ENCODE data around the gene EXOC6B. TPM values are rescaled to one million over a fixed set of nuclear protein-coding genes. Genes with fewer than 3 reads are reported as not detected.

Gene EXOC6B
- total and polyA plus RNA-seq, 9 of the 15 experiments (the other 6 are each of a cell fraction or from before 2014, with no cell fraction given): 0.28 to 4.2 (median 2.0) TPM

DNA sequence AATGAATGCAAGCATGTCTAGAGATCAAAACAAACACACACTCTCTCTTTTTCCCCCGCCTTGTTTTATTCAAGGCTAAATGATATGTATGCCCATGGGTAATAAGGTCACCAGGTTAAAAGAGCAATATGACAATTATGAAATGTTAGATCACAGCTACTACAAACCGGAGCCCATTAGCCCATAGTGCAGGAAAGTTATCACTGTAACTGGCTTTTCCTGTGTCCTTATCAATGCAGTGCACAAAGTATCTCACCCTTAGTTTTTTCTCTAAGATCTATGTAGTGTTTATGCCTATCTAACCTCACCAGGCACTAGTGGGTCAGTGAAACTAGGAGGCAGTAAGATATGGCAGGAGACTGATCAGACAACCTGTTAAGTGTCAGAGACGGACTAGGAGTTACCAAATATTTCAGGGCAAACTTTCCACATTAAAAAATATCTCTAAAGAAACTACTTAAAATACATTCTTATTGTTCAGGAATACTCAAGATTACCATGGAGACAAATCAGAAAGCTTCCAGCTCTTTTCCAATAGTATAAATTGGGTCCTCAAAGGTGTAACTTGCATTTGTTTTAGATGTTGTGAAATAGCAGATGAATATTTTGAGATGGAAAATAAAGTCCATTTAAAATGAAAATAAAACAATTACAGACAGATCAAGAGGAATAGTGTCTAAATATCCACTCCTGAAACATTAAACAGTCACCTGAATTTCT is 282.2 kb downstream of the EXOC6B start (continued):
- TF ChIP-seq, protein P1, sequence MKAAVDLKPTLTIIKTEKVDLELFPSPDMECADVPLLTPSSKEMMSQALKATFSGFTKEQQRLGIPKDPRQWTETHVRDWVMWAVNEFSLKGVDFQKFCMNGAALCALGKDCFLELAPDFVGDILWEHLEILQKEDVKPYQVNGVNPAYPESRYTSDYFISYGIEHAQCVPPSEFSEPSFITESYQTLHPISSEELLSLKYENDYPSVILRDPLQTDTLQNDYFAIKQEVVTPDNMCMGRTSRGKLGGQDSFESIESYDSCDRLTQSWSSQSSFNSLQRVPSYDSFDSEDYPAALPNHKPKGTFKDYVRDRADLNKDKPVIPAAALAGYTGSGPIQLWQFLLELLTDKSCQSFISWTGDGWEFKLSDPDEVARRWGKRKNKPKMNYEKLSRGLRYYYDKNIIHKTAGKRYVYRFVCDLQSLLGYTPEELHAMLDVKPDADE (conservative IDR thresholded peaks at IDR 0.05; ENCODE audit: control insufficient read depth, low read depth, low read length): no peak
- TF ChIP-seq ELF1 (tag; IDR thresholded peaks at IDR 0.05) (no peak), FOXK2 (conservative IDR thresholded peaks at IDR 0.05 in 1 of 2, IDR thresholded peaks at IDR 0.05 in 1 of 2; ENCODE audit: low read depth in 2 of 2) (peak; percentile 21 to 25; a peak in 1 of 4 replicates), POLR2AphosphoS2 (IDR thresholded peaks at IDR 0.05; ENCODE audit: low read length) (no peak), ZNF584 (CRISPR knock-in tag; IDR thresholded peaks at IDR 0.05; ENCODE audit: low read depth) (peak; percentile 55; the same call in 1 of the 2 replicates), TCFL5 (CRISPR knock-in tag; conservative IDR thresholded peaks at IDR 0.05) (0 out of 2 replicates have a peak, but pooled peaks have one; percentile 47), MXI1 (IDR thresholded peaks at IDR 0.05; ENCODE audit: low read depth, low read length) (no peak), SIX5 (IDR thresholded peaks at IDR 0.05; ENCODE audit: borderline replicate concordance in 1 of 2, insufficient read depth in 1 of 2, low read depth in 1 of 2, low read length in 2 of 2) (no peak), ZSCAN32 (CRISPR knock-in tag; IDR thresholded peaks at IDR 0.05) (no peak), CHCHD3 (CRISPR knock-in tag; IDR thresholded peaks at IDR 0.05) (no peak), CHD1 (IDR thresholded peaks at IDR 0.05; ENCODE audit: low read length) (no peak), CLOCK (CRISPR knock-in tag; IDR thresholded peaks at IDR 0.05; ENCODE audit: borderline replicate concordance) (no peak), SAP30 (IDR thresholded peaks at IDR 0.05; ENCODE audit: borderline replicate concordance, insufficient read depth, low read depth, low read length, poor library complexity, severe bottlenecking) (no peak), CREB1 (IDR thresholded peaks at IDR 0.05) (peak; percentile 75), CREB1 (CRISPR knock-in tag; IDR thresholded peaks at IDR 0.05) (no peak), LARP7 (IDR thresholded peaks at IDR 0.05) (no peak), SETDB1 (IDR thresholded peaks at IDR 0.05; ENCODE audit: low read length) (no peak), BMI1 (IDR thresholded peaks at IDR 0.05; ENCODE audit: low read length) (no peak)
- TF ChIP-seq, protein P2, sequence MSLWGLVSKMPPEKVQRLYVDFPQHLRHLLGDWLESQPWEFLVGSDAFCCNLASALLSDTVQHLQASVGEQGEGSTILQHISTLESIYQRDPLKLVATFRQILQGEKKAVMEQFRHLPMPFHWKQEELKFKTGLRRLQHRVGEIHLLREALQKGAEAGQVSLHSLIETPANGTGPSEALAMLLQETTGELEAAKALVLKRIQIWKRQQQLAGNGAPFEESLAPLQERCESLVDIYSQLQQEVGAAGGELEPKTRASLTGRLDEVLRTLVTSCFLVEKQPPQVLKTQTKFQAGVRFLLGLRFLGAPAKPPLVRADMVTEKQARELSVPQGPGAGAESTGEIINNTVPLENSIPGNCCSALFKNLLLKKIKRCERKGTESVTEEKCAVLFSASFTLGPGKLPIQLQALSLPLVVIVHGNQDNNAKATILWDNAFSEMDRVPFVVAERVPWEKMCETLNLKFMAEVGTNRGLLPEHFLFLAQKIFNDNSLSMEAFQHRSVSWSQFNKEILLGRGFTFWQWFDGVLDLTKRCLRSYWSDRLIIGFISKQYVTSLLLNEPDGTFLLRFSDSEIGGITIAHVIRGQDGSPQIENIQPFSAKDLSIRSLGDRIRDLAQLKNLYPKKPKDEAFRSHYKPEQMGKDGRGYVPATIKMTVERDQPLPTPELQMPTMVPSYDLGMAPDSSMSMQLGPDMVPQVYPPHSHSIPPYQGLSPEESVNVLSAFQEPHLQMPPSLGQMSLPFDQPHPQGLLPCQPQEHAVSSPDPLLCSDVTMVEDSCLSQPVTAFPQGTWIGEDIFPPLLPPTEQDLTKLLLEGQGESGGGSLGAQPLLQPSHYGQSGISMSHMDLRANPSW (CRISPR knock-in tag; IDR thresholded peaks at IDR 0.05): no peak

All from K562 (cell line).